Measurements from ENCODE around the gene HOXA9. TPM values are rescaled to one million over a fixed set of nuclear protein-coding genes. Genes with fewer than 3 reads are reported as not detected.

The HOXA9 gene
- total RNA-seq, 1 donor from 2014 or later: not detected

- Mint-ChIP-seq H3K9me3 (ENCODE audit: low read depth) (no peaks in the 10 kb centered on the region), H3K27me3 (peaks cover 94% of the 10 kb centered on the region), H3K36me3 (ENCODE audit: insufficient read depth) (peaks cover 1% of the 10 kb centered on the region), H3K4me3 (ENCODE audit: low read depth) (no peak overlapping the region), H3K27ac (no peak overlapping the region), H3K4me1 (ENCODE audit: low read depth) (peaks cover 18% of the 10 kb centered on the region)
- DNase-seq (ENCODE audit: low spot score, unreplicated experiment): no peak
- no peak for TF ChIP-seq CTCF (IDR thresholded peaks at IDR 0.05; ENCODE audit: unreplicated experiment)
These were observed 12.4 kb downstream of the HOXA9 start for GRCh38 chr7:27152816-27153442.

GRCh38 chr7:27151931-27152815 is 13.2 kb downstream of the HOXA9 start, which contains the start of gene HOXA3:
HOXA3 (minus strand) TSS chr7:27152583; CDS start chr7:27110640, 41,943 bp downstream.
- no peak for DNase-seq (ENCODE audit: low spot score, unreplicated experiment)
- TF ChIP-seq CTCF (IDR thresholded peaks at IDR 0.05; ENCODE audit: unreplicated experiment): no peak

GRCh38 chr7:27151341-27151930 is 13.9 kb downstream of the HOXA9 start:
- Mint-ChIP-seq H3K27ac (no peak overlapping the region), H3K9me3 (ENCODE audit: low read depth) (no peaks in the 10 kb centered on the region), H3K27me3 (peaks cover 90% of the 10 kb centered on the region), H3K4me3 (ENCODE audit: low read depth) (peak overlapping the region; percentile 66), H3K36me3 (ENCODE audit: insufficient read depth) (peaks cover 2% of the 10 kb centered on the region), H3K4me1 (ENCODE audit: low read depth) (peaks cover 18% of the 10 kb centered on the region)
- TF ChIP-seq CTCF (IDR thresholded peaks at IDR 0.05; ENCODE audit: unreplicated experiment): no peak
- DNase-seq (ENCODE audit: low spot score, unreplicated experiment): no peak

More at GRCh38 chr7:27151931-27152815, 13.2 kb downstream of the HOXA9 start, which contains the start of gene HOXA3:
- H3K27me3 Mint-ChIP-seq: peaks cover 89% of the 10 kb centered on the region
- H3K4me3 Mint-ChIP-seq (ENCODE audit: low read depth): peak within 1 kb of the TSS; percentile 66
- H3K4me1 Mint-ChIP-seq (ENCODE audit: low read depth): peaks cover 18% of the 10 kb centered on the region
- H3K9me3 Mint-ChIP-seq (ENCODE audit: low read depth): no peaks in the 10 kb centered on the region
- H3K27ac Mint-ChIP-seq: no peak within 1 kb of the TSS
- peaks cover 1% of the 10 kb centered on the region for H3K36me3 Mint-ChIP-seq (ENCODE audit: insufficient read depth)

- Mint-ChIP-seq H3K4me1 (ENCODE audit: low read depth) (peaks cover 17% of the 10 kb centered on the region), H3K27ac (no peak overlapping the region), H3K9me3 (ENCODE audit: low read depth) (no peaks in the 10 kb centered on the region), H3K27me3 (peaks cover 90% of the 10 kb centered on the region), H3K4me3 (ENCODE audit: low read depth) (peak overlapping the region; percentile 66), H3K36me3 (ENCODE audit: insufficient read depth) (peaks cover 3% of the 10 kb centered on the region)
- DNase-seq (ENCODE audit: low spot score, unreplicated experiment): peak; percentile 63
- peak; percentile 87 for TF ChIP-seq CTCF (IDR thresholded peaks at IDR 0.05; ENCODE audit: unreplicated experiment)
These were observed 14.6 kb downstream of the HOXA9 start for GRCh38 chr7:27150568-27151340.

Data from progenitor cell of endocrine pancreas (in vitro differentiated cells).